ENCODE results near the gene AMER2. TPM values are rescaled to one million over a fixed set of nuclear protein-coding genes. Genes with fewer than 3 reads are reported as not detected.

AMER2 gene
- polyA plus RNA-seq, 2 donors, result not detected

GRCh38 chr13:25147638-25148401, 24.3 kb downstream of the AMER2 start:
- no peaks in the 10 kb centered on the region for H3K9me3 ChIP-seq (ENCODE audit: control insufficient read depth in 2 of 2, insufficient read depth in 1 of 2, low read depth in 1 of 2, low read length in 1 of 2)
- H3K27me3 ChIP-seq (ENCODE audit: control insufficient read depth in 1 of 2, insufficient read depth in 2 of 2, low read length in 2 of 2), result no peaks in the 10 kb centered on the region
- no peaks in the 10 kb centered on the region for H3K36me3 ChIP-seq (ENCODE audit: control insufficient read depth in 2 of 2, insufficient read depth in 2 of 2, low read length in 1 of 2)
- H3K4me3 ChIP-seq (ENCODE audit: low read depth in 1 of 2, low read length in 2 of 2), result no peak overlapping the region
- no peaks in the 10 kb centered on the region for H3K4me1 ChIP-seq (ENCODE audit: control insufficient read depth in 2 of 2, insufficient read depth in 2 of 2, low read length in 1 of 2)
- no peak overlapping the region for H3K27ac ChIP-seq (ENCODE audit: low read depth in 2 of 2, low read length in 1 of 2)
- WGBS, 2 donors, result 60 to 73% methylated on average over 4 of the region's 4 CpGs

DNA sequence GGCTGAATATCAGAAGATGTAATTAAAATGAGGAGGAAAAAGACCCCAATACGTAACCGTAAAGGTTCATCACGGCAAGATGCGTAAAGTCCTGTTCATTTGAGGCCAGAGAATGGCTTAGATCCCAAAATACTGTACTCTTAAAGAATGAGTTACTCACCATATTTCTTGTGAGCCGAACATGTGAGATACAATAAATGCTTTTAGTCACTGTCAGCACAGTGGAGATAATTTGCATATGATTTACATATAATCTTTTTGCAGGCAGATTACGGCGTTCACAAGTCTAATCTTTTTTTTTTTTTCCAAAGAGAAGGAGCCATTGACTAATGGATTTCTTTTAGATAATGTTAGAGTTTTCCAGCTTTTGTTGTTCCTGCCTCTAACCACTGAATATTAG, 28.4 kb downstream of the AMER2 start:
- Histone ChIP-seq H3K4me1 (ENCODE audit: control insufficient read depth in 2 of 2, insufficient read depth in 2 of 2, low read length in 1 of 2) (no peaks in the 10 kb centered on the region), H3K36me3 (ENCODE audit: control insufficient read depth in 2 of 2, insufficient read depth in 2 of 2, low read length in 1 of 2) (no peaks in the 10 kb centered on the region)

GRCh38 chr13:25141042-25141441, 31.0 kb downstream of the AMER2 start:
- Histone ChIP-seq H3K9me3 (ENCODE audit: control insufficient read depth in 2 of 2, insufficient read depth in 1 of 2, low read depth in 1 of 2, low read length in 1 of 2) (no peaks in the 10 kb centered on the region), H3K27ac (ENCODE audit: low read depth in 2 of 2, low read length in 1 of 2) (no peak overlapping the region), H3K27me3 (ENCODE audit: control insufficient read depth in 1 of 2, insufficient read depth in 2 of 2, low read length in 2 of 2) (no peaks in the 10 kb centered on the region), H3K36me3 (ENCODE audit: control insufficient read depth in 2 of 2, insufficient read depth in 2 of 2, low read length in 1 of 2) (no peaks in the 10 kb centered on the region), H3K4me3 (ENCODE audit: low read depth in 1 of 2, low read length in 2 of 2) (no peak overlapping the region), H3K4me1 (ENCODE audit: control insufficient read depth in 2 of 2, insufficient read depth in 2 of 2, low read length in 1 of 2) (no peaks in the 10 kb centered on the region)
- 80 to 85% methylated on average over 5 of the region's 5 CpGs for WGBS, 2 donors

More for the DNA sequence above, 28.4 kb downstream of the AMER2 start:
- 79 to 82% methylated on average over 7 of the region's 7 CpGs for WGBS, 2 donors
- no peak overlapping the region for H3K27ac ChIP-seq (ENCODE audit: low read depth in 2 of 2, low read length in 1 of 2)
- no peaks in the 10 kb centered on the region for H3K27me3 ChIP-seq (ENCODE audit: control insufficient read depth in 1 of 2, insufficient read depth in 2 of 2, low read length in 2 of 2)
- H3K4me3 ChIP-seq (ENCODE audit: low read depth in 1 of 2, low read length in 2 of 2), result no peak overlapping the region
- H3K9me3 ChIP-seq (ENCODE audit: control insufficient read depth in 2 of 2, insufficient read depth in 1 of 2, low read depth in 1 of 2, low read length in 1 of 2), result no peaks in the 10 kb centered on the region

GRCh38 chr13:25137788-25138115, 34.3 kb downstream of the AMER2 start:
- no peaks in the 10 kb centered on the region for H3K9me3 ChIP-seq (ENCODE audit: control insufficient read depth in 2 of 2, insufficient read depth in 1 of 2, low read depth in 1 of 2, low read length in 1 of 2)
- no peaks in the 10 kb centered on the region for H3K4me1 ChIP-seq (ENCODE audit: control insufficient read depth in 2 of 2, insufficient read depth in 2 of 2, low read length in 1 of 2)
- no peak overlapping the region for H3K27ac ChIP-seq (ENCODE audit: low read depth in 2 of 2, low read length in 1 of 2)
- H3K27me3 ChIP-seq (ENCODE audit: control insufficient read depth in 1 of 2, insufficient read depth in 2 of 2, low read length in 2 of 2), result no peaks in the 10 kb centered on the region
- no peaks in the 10 kb centered on the region for H3K36me3 ChIP-seq (ENCODE audit: control insufficient read depth in 2 of 2, insufficient read depth in 2 of 2, low read length in 1 of 2)
- H3K4me3 ChIP-seq (ENCODE audit: low read depth in 1 of 2, low read length in 2 of 2), result no peak overlapping the region
- WGBS, 2 donors, result 60 to 65% methylated on average over 3 of the region's 3 CpGs

GRCh38 chr13:25136880-25137787, 35.0 kb downstream of the AMER2 start:
- 20 to 31% methylated on average over 15 of the region's 15 CpGs for WGBS, 2 donors

DNA sequence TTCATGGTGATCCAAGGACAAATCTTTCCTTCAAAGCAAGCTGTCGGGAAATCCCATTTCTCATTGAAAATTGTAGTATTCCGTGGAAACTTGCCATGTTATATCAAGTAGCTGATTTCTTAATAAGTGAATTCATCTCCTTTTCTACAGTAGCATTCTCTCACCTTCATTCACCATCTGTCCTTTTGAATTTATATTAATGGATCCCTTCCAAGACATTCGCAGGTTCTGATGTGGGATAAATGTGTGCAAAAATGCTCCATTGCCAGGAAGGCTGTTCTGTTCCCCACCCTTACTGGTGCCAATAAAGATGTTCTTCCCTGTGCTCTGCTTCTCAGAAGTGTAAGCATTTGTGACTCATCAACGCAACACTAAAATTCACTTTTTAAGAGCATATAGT, 36.2 kb downstream of the AMER2 start:
- Histone ChIP-seq H3K27ac (ENCODE audit: low read depth in 2 of 2, low read length in 1 of 2) (no peak overlapping the region), H3K27me3 (ENCODE audit: control insufficient read depth in 1 of 2, insufficient read depth in 2 of 2, low read length in 2 of 2) (no peaks in the 10 kb centered on the region), H3K4me3 (ENCODE audit: low read depth in 1 of 2, low read length in 2 of 2) (no peak overlapping the region), H3K36me3 (ENCODE audit: control insufficient read depth in 2 of 2, insufficient read depth in 2 of 2, low read length in 1 of 2) (no peaks in the 10 kb centered on the region), H3K4me1 (ENCODE audit: control insufficient read depth in 2 of 2, insufficient read depth in 2 of 2, low read length in 1 of 2) (no peaks in the 10 kb centered on the region), H3K9me3 (ENCODE audit: control insufficient read depth in 2 of 2, insufficient read depth in 1 of 2, low read depth in 1 of 2, low read length in 1 of 2) (no peaks in the 10 kb centered on the region)
- 79 to 86% methylated on average over 4 of the region's 4 CpGs for WGBS, 2 donors

More at GRCh38 chr13:25136880-25137787, 35.0 kb downstream of the AMER2 start:
- Histone ChIP-seq H3K36me3 (ENCODE audit: control insufficient read depth in 2 of 2, insufficient read depth in 2 of 2, low read length in 1 of 2) (no peaks in the 10 kb centered on the region), H3K4me3 (ENCODE audit: low read depth in 1 of 2, low read length in 2 of 2) (no peak overlapping the region), H3K27me3 (ENCODE audit: control insufficient read depth in 1 of 2, insufficient read depth in 2 of 2, low read length in 2 of 2) (no peaks in the 10 kb centered on the region), H3K27ac (ENCODE audit: low read depth in 2 of 2, low read length in 1 of 2) (no peak overlapping the region), H3K4me1 (ENCODE audit: control insufficient read depth in 2 of 2, insufficient read depth in 2 of 2, low read length in 1 of 2) (no peaks in the 10 kb centered on the region), H3K9me3 (ENCODE audit: control insufficient read depth in 2 of 2, insufficient read depth in 1 of 2, low read depth in 1 of 2, low read length in 1 of 2) (no peaks in the 10 kb centered on the region)

GRCh38 chr13:25132751-25133390, 39.2 kb downstream of the AMER2 start:
- WGBS, 2 donors, result 71 to 72% methylated on average over 5 of the region's 5 CpGs
- H3K27ac ChIP-seq (ENCODE audit: low read depth in 2 of 2, low read length in 1 of 2), result no peak overlapping the region
- no peaks in the 10 kb centered on the region for H3K36me3 ChIP-seq (ENCODE audit: control insufficient read depth in 2 of 2, insufficient read depth in 2 of 2, low read length in 1 of 2)
- H3K4me1 ChIP-seq (ENCODE audit: control insufficient read depth in 2 of 2, insufficient read depth in 2 of 2, low read length in 1 of 2), result no peaks in the 10 kb centered on the region
- no peaks in the 10 kb centered on the region for H3K9me3 ChIP-seq (ENCODE audit: control insufficient read depth in 2 of 2, insufficient read depth in 1 of 2, low read depth in 1 of 2, low read length in 1 of 2)
- no peaks in the 10 kb centered on the region for H3K27me3 ChIP-seq (ENCODE audit: control insufficient read depth in 1 of 2, insufficient read depth in 2 of 2, low read length in 2 of 2)
- no peak overlapping the region for H3K4me3 ChIP-seq (ENCODE audit: low read depth in 1 of 2, low read length in 2 of 2)

DNA sequence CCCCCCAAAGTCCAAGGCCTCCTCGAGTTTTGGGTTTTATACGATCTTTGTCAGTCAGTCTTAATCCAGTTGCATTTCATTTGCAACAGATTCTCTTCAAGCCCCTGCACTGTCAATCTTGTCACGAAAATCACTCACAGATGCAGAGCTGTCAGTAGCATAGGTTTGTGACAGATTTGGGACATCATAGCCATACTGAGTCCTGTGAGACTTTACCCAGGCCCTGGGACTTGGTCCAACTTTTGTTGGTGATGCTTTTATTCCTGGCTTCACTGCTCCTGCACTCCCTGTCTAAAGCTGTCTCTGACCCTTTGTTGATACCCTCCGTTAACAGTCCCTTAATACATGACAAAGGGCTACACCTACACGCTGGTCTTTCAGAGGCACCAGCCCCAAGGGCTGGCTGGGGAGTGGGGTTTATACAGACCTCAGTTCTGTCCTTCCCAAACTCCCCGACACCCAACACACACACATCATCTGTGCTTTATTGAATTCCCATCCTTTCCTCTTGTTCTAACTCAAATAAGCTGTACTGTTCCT, 40.1 kb downstream of the AMER2 start:
- H3K4me1 ChIP-seq (ENCODE audit: control insufficient read depth in 2 of 2, insufficient read depth in 2 of 2, low read length in 1 of 2), result no peaks in the 10 kb centered on the region
- 60 to 64% methylated on average over 6 of the region's 6 CpGs for WGBS, 2 donors
- H3K36me3 ChIP-seq (ENCODE audit: control insufficient read depth in 2 of 2, insufficient read depth in 2 of 2, low read length in 1 of 2), result no peaks in the 10 kb centered on the region
- H3K27me3 ChIP-seq (ENCODE audit: control insufficient read depth in 1 of 2, insufficient read depth in 2 of 2, low read length in 2 of 2), result no peaks in the 10 kb centered on the region
- no peak overlapping the region for H3K27ac ChIP-seq (ENCODE audit: low read depth in 2 of 2, low read length in 1 of 2)
- H3K9me3 ChIP-seq (ENCODE audit: control insufficient read depth in 2 of 2, insufficient read depth in 1 of 2, low read depth in 1 of 2, low read length in 1 of 2), result no peaks in the 10 kb centered on the region
- H3K4me3 ChIP-seq (ENCODE audit: low read depth in 1 of 2, low read length in 2 of 2), result no peak overlapping the region

DNA sequence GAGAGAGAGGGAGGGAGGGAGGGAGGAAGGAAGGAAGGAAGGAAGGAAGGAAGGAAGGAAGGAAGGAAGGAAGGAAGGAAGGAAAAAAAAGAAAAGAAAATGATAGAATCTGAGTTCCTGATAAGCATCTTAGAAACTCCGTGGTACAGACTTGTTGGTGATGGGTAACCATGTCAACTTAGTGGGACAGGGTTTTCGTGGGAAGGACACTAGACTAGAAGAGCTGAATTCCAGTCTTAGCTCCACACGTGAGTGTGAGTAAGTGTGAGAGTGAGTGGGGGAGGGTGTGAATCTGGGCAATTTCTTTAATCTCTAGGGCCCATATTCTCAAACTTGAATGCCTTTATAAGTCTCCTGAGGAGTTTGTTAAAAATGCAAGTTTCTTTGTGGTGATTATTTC, 41.1 kb downstream of the AMER2 start:
- Histone ChIP-seq H3K4me3 (ENCODE audit: low read depth in 1 of 2, low read length in 2 of 2) (no peak overlapping the region), H3K9me3 (ENCODE audit: control insufficient read depth in 2 of 2, insufficient read depth in 1 of 2, low read depth in 1 of 2, low read length in 1 of 2) (no peaks in the 10 kb centered on the region), H3K4me1 (ENCODE audit: control insufficient read depth in 2 of 2, insufficient read depth in 2 of 2, low read length in 1 of 2) (no peaks in the 10 kb centered on the region), H3K36me3 (ENCODE audit: control insufficient read depth in 2 of 2, insufficient read depth in 2 of 2, low read length in 1 of 2) (no peaks in the 10 kb centered on the region), H3K27me3 (ENCODE audit: control insufficient read depth in 1 of 2, insufficient read depth in 2 of 2, low read length in 2 of 2) (no peaks in the 10 kb centered on the region), H3K27ac (ENCODE audit: low read depth in 2 of 2, low read length in 1 of 2) (no peak overlapping the region)
- WGBS, 2 donors, result 42 to 48% methylated on average over 3 of the region's 3 CpGs
